GM23248 (cell line): ENCODE data around the gene SGCB. TPM values are rescaled to one million over a fixed set of nuclear protein-coding genes. Genes with fewer than 3 reads are reported as not detected.

Experiments used
- DNase-seq: peaks from one replicate; pipeline ENCODE4 v3.0.0-alpha.2; 2015
- H2AFZ ChIP-seq: fragments of 200-600 bp; sonication (generic); 2 replicates; pipeline ENCODE4 v1.6.1; 2016; ENCODE audit warnings: antibody characterized with exemption
- H3F3A ChIP-seq: fragments of 200-600 bp; sonication (generic); 2 replicates; pipeline ENCODE4 v1.6.1; 2016; ENCODE audit warnings: mild to moderate bottlenecking, antibody characterized with exemption, mixed run types; ENCODE audit not compliant: insufficient read depth
- H3K27ac ChIP-seq: fragments of 200-600 bp; sonication (generic); 2 replicates; pipeline ENCODE4 v1.5.1; 2016; ENCODE audit warnings: mild to moderate bottlenecking
- H3K27me3 ChIP-seq: fragments of 200-600 bp; sonication (generic); replicated peaks from 2 replicates; pipeline ENCODE4 v1.6.1; 2016; ENCODE audit warnings: mild to moderate bottlenecking; ENCODE audit not compliant: insufficient read depth
- H3K36me3 ChIP-seq: fragments of 200-600 bp; sonication (generic); 2 replicates; pipeline ENCODE4 v1.6.1; 2016; ENCODE audit warnings: low read depth, mild to moderate bottlenecking
- H3K4me1 ChIP-seq: fragments of 200-600 bp; sonication (generic); 2 replicates; pipeline ENCODE4 v1.6.1; 2016; ENCODE audit warnings: mild to moderate bottlenecking; ENCODE audit not compliant: insufficient read depth
- H3K4me2 ChIP-seq: fragments of 200-600 bp; sonication (generic); one replicate; pipeline ENCODE4 v1.6.1; 2016; ENCODE audit warnings: mild to moderate bottlenecking; ENCODE audit not compliant: unreplicated experiment
- H3K4me3 ChIP-seq: fragments of 200-600 bp; sonication (generic); 2 replicates; pipeline ENCODE4 v1.5.1; 2016; ENCODE audit warnings: mild to moderate bottlenecking
- H3K79me2 ChIP-seq: fragments of 200-600 bp; sonication (generic); 2 replicates; pipeline ENCODE4 v1.6.1; 2016; ENCODE audit warnings: mild to moderate bottlenecking; ENCODE audit not compliant: insufficient read depth
- H3K9ac ChIP-seq: fragments of 200-600 bp; sonication (generic); 2 replicates; pipeline ENCODE4 v1.6.1; 2016; ENCODE audit warnings: mild to moderate bottlenecking
- H3K9me2 ChIP-seq: fragments of 200-600 bp; sonication (generic); 2 replicates; pipeline ENCODE4 v1.6.1; 2016; ENCODE audit warnings: mixed run types, mild to moderate bottlenecking, moderate library complexity; ENCODE audit not compliant: insufficient read depth
- H3K9me3 ChIP-seq: fragments of 200-600 bp; sonication (generic); one replicate; pipeline ENCODE4 v1.6.1; 2017; ENCODE audit warnings: low read depth
- H4K20me1 ChIP-seq: fragments of 200-600 bp; sonication (generic); 2 replicates; pipeline ENCODE4 v1.6.0; 2016; ENCODE audit not compliant: insufficient read depth
- EZH2 ChIP-seq: fragments of 200-600 bp; sonication (generic); IDR thresholded peaks from 2 replicates; pipeline ENCODE4 v1.6.1; 2018; ENCODE audit warnings: antibody characterized with exemption, mild to moderate bottlenecking; ENCODE audit not compliant: insufficient read depth, poor library complexity, severe bottlenecking
- EZH2phosphoT487 ChIP-seq: fragments of 200-600 bp; sonication (generic); IDR thresholded peaks from 2 replicates; pipeline ENCODE4 v1.6.1; 2018; ENCODE audit warnings: antibody characterized with exemption, moderate library complexity, mild to moderate bottlenecking, low read depth; ENCODE audit not compliant: insufficient read depth
- WGBS, 2 experiments: methylation state at CpG; one replicate each; pipeline ENCODE4 v1.1.6; 2015 to 2017; ENCODE audit warnings: low lambda C conversion rate in 2 of 2, low coverage in 1 of 2; ENCODE audit errors: missing lambda C conversion rate in 2 of 2; 5-methylcytosine and 5-hydroxymethylcytosine counted together
- in situ Hi-C: fragments of 300-500 bp; cut with MboI; formaldehyde crosslinking; loops from 2 replicates; pipeline ENCODE4 v1.15.0; 2020
- polyA plus RNA-seq: library from polyadenylated mRNA; unstranded; fragments of >200 nt; fragmentation: Nextera tagmentation; extraction: Ambion mirVana; gene quantifications from 2 replicates; pipeline ENCODE4 v1.2.1, GENCODE V29; 2016
- total RNA-seq: library from RNA; depleted of rRNA; stranded (reverse); fragments of >200 nt; shearing (Covaris generic); gene quantifications from 2 replicates; pipeline ENCODE4 v1.2.3, GENCODE V29; 2014

Gene SGCB
- total and polyA plus RNA-seq, 2 experiments from 2014 or later: 50.4 to 108 TPM

GRCh38 chr4:52028970-52029369, 9.1 kb downstream of the SGCB start:
- Histone ChIP-seq H3K9me2 (no peaks in the 10 kb centered on the region), H3K9me3 (no peaks in the 10 kb centered on the region), H3K36me3 (peaks cover 26% of the 10 kb centered on the region), H2AFZ (no peak overlapping the region), H3K27me3 (no peaks in the 10 kb centered on the region), H3K9ac (no peak overlapping the region), H3K4me1 (peaks cover 13% of the 10 kb centered on the region), H3K4me2 (peak overlapping the region; percentile 24), H4K20me1 (no peaks in the 10 kb centered on the region), H3K27ac (0 out of 2 replicates have a peak overlapping the region, but pooled peaks have one; percentile 14), H3K79me2 (peaks cover 45% of the 10 kb centered on the region), H3K4me3 (no peak overlapping the region), H3F3A (peaks cover 13% of the 10 kb centered on the region)
- DNase-seq: peak; percentile 78
- in situ Hi-C loops: loop anchor here (10.0 kb wide), 1 partner anchor 134 kb away; no protein-coding TSS in a partner anchor
- no peak for TF ChIP-seq EZH2
- no peak for TF ChIP-seq EZH2phosphoT487
- 50 to 68% methylated on average over 1 of the region's 1 CpG for WGBS, 2 experiments

- Histone ChIP-seq H3K36me3 (peaks cover 18% of the 10 kb centered on the region; the same call in 1 of the 2 replicates), H3K4me1 (peaks cover 9% of the 10 kb centered on the region), H3F3A (no peaks in the 10 kb centered on the region), H3K4me2 (no peak within 1 kb of the TSS), H2AFZ (no peak within 1 kb of the TSS), H3K79me2 (0 out of 2 replicates have a peak, but pooled peaks cover 2% of the 10 kb centered on the region), H4K20me1 (no peaks in the 10 kb centered on the region), H3K9me3 (no peaks in the 10 kb centered on the region), H3K4me3 (no peak within 1 kb of the TSS), H3K9ac (no peak within 1 kb of the TSS), H3K27me3 (no peaks in the 10 kb centered on the region), H3K9me2 (no peaks in the 10 kb centered on the region), H3K27ac (no peak within 1 kb of the TSS)
- DNase-seq: peak; percentile 40
- WGBS, 2 experiments: 91% methylated on average over 6 of the region's 6 CpGs
- in situ Hi-C loops: loop anchor here (10.0 kb wide), 1 partner anchor 125 kb away; no protein-coding TSS in a partner anchor
- TF ChIP-seq EZH2: no peak
- no peak for TF ChIP-seq EZH2phosphoT487
These were observed 18.0 kb downstream of the SGCB start, which contains the start of gene LRRC66 for GRCh38 chr4:52019936-52020657. TSS of gene LRRC66 (minus strand) at chr4:52020363. CDS start at chr4:52017613, 2,750 bp downstream.

- H3K27me3 ChIP-seq: no peaks in the 10 kb centered on the region
- WGBS, 2 experiments: 54 to 71% methylated on average over 1 of the region's 1 CpG
- TF ChIP-seq EZH2phosphoT487 (no peak), EZH2 (no peak)
- no peaks in the 10 kb centered on the region for H3K9me2 ChIP-seq
- in situ Hi-C loops: no loop called here
- no peak overlapping the region for H3K4me3 ChIP-seq
- no peaks in the 10 kb centered on the region for H3K79me2 ChIP-seq
- no peaks in the 10 kb centered on the region for H3F3A ChIP-seq
- H3K36me3 ChIP-seq: peaks cover 4% of the 10 kb centered on the region; the same call in 1 of the 2 replicates
- no peak overlapping the region for H3K9ac ChIP-seq
- DNase-seq: no peak
- no peak overlapping the region for H2AFZ ChIP-seq
- H3K9me3 ChIP-seq: no peaks in the 10 kb centered on the region
- peaks cover 9% of the 10 kb centered on the region for H3K4me1 ChIP-seq
- H3K27ac ChIP-seq: no peak overlapping the region
- H3K4me2 ChIP-seq: no peak overlapping the region
- no peaks in the 10 kb centered on the region for H4K20me1 ChIP-seq
These were observed 20.3 kb downstream of the SGCB start for GRCh38 chr4:52017814-52018213.

GRCh38 chr4:52016981-52017380, 21.1 kb downstream of the SGCB start:
- Histone ChIP-seq H3K9me2 (no peaks in the 10 kb centered on the region), H3K36me3 (no peaks in the 10 kb centered on the region), H3K4me3 (no peak overlapping the region), H4K20me1 (no peaks in the 10 kb centered on the region), H3K9me3 (no peaks in the 10 kb centered on the region), H3K4me1 (peaks cover 9% of the 10 kb centered on the region), H3K27me3 (no peaks in the 10 kb centered on the region), H3K79me2 (no peaks in the 10 kb centered on the region), H3K4me2 (no peak overlapping the region), H3K9ac (no peak overlapping the region), H3K27ac (no peak overlapping the region), H2AFZ (no peak overlapping the region), H3F3A (no peaks in the 10 kb centered on the region)
- no peak for DNase-seq
- TF ChIP-seq EZH2phosphoT487 (no peak), EZH2 (no peak)
- WGBS, 2 experiments: 84 to 87% methylated on average over 3 of the region's 3 CpGs
- in situ Hi-C loops: no loop called here
